Neural cell (in vitro differentiated cells): ENCODE results near the gene NOSIP. TPM values are rescaled to one million over a fixed set of nuclear protein-coding genes. Genes with fewer than 3 reads are reported as not detected.

Source experiments
- H2AFZ ChIP-seq: fragments of 200-600, 300-800 bp; sonication (generic), shearing (Covaris generic); 2 replicates; pipeline ENCODE4 v1.6.0; 2014; ENCODE audit warnings: low read depth, mild to moderate bottlenecking, antibody characterized with exemption, low read length, moderate library complexity
- H3F3A ChIP-seq: fragments of 200-600 bp; shearing (Covaris generic); 2 replicates; pipeline ENCODE4 v1.6.1; 2016; ENCODE audit warnings: mild to moderate bottlenecking, moderate library complexity, mixed read lengths, antibody characterized with exemption, low read length; ENCODE audit not compliant: insufficient read depth, poor library complexity, severe bottlenecking
- H3K27ac ChIP-seq: fragments of 200-600, 300-800 bp; sonication (generic), shearing (Covaris generic); 2 replicates; pipeline ENCODE4 v1.5.1; 2014; ENCODE audit warnings: mild to moderate bottlenecking, low read length, moderate library complexity
- H3K27me3 ChIP-seq: fragments of 300-800, 200-600 bp; sonication (generic), shearing (Covaris generic); 2 replicates; pipeline ENCODE4 v1.6.0; 2014; ENCODE audit warnings: mild to moderate bottlenecking, low read depth, low read length, moderate library complexity; ENCODE audit not compliant: insufficient read depth
- H3K36me3 ChIP-seq: fragments of 300-800, 200-600 bp; sonication (generic), shearing (Covaris generic); 2 replicates; pipeline ENCODE4 v1.5.1; 2014; ENCODE audit warnings: mild to moderate bottlenecking, antibody characterized with exemption, low read length, moderate library complexity; ENCODE audit not compliant: insufficient read depth
- H3K4me2 ChIP-seq: fragments of 300-800, 200-600 bp; sonication (generic), shearing (Covaris generic); 2 replicates; pipeline ENCODE4 v1.6.0; 2014; ENCODE audit warnings: mild to moderate bottlenecking, low read length
- H3K4me3 ChIP-seq: fragments of 300-800, 200-600 bp; sonication (generic), shearing (Covaris generic); 2 replicates; pipeline ENCODE4 v1.5.1; 2014; ENCODE audit warnings: mild to moderate bottlenecking, low read length, moderate library complexity
- H3K79me2 ChIP-seq: fragments of 200-600 bp; shearing (Covaris generic); replicated peaks from 2 replicates; pipeline ENCODE4 v1.6.0; 2014; ENCODE audit warnings: mild to moderate bottlenecking, low read length, moderate library complexity; ENCODE audit not compliant: insufficient read depth
- H3K9ac ChIP-seq: fragments of 300-800, 200-600 bp; sonication (generic), shearing (Covaris generic); 2 replicates; pipeline ENCODE4 v1.6.1; 2016; ENCODE audit warnings: mild to moderate bottlenecking, low read length, mixed read lengths
- H3K9me2 ChIP-seq: fragments of 200-600 bp; shearing (Covaris generic); 2 replicates; pipeline ENCODE4 v1.6.1; 2016; ENCODE audit warnings: mild to moderate bottlenecking, low read length, mixed read lengths; ENCODE audit not compliant: insufficient read depth
- H3K9me3 ChIP-seq: fragments of 200-600, 300-800 bp; sonication (generic), shearing (Covaris generic); 2 replicates; pipeline ENCODE4 v1.6.1; 2016; ENCODE audit warnings: mild to moderate bottlenecking, mixed run types, low read length, moderate library complexity, mixed read lengths
- H4K20me1 ChIP-seq: fragments of 200-600 bp; shearing (Covaris generic); 2 replicates; pipeline ENCODE4 v1.6.1; 2016; ENCODE audit warnings: mild to moderate bottlenecking, mixed run types; ENCODE audit not compliant: insufficient read depth
- EP300 ChIP-seq: fragments of 450-650 bp; conservative IDR thresholded peaks from 2 replicates; pipeline ENCODE4 v1.6.1; 2014; ENCODE audit warnings: antibody characterized with exemption, mild to moderate bottlenecking, moderate library complexity; ENCODE audit not compliant: poor library complexity, severe bottlenecking
- EZH2 ChIP-seq: fragments of 200-600, 300-800 bp; shearing (Covaris generic), sonication (generic); IDR thresholded peaks from 2 replicates; pipeline ENCODE4 v1.6.1; 2014; ENCODE audit warnings: antibody characterized with exemption, low read length, borderline replicate concordance, mild to moderate bottlenecking; ENCODE audit not compliant: insufficient read depth, poor library complexity, severe bottlenecking
- MXI1 ChIP-seq: fragments of 450-650 bp; conservative IDR thresholded peaks from 2 replicates; pipeline ENCODE4 v1.6.1; 2014; ENCODE audit warnings: antibody characterized with exemption, mild to moderate bottlenecking; ENCODE audit not compliant: poor library complexity, severe bottlenecking
- POLR2AphosphoS5 ChIP-seq: IDR thresholded peaks from 2 replicates; pipeline ENCODE4 v1.6.1; 2012
- RAD21 ChIP-seq: fragments of 450-650 bp; conservative IDR thresholded peaks from 2 replicates; pipeline ENCODE4 v1.6.1; 2014; ENCODE audit warnings: antibody characterized with exemption, mild to moderate bottlenecking, moderate library complexity
- SMC3 ChIP-seq: fragments of 450-650 bp; conservative IDR thresholded peaks from 2 replicates; pipeline ENCODE4 v1.6.1; 2014; ENCODE audit warnings: antibody characterized with exemption, mild to moderate bottlenecking, moderate library complexity; ENCODE audit not compliant: poor library complexity
- TAF1 ChIP-seq: IDR thresholded peaks from 2 replicates; pipeline ENCODE4 v1.6.1; 2012; ENCODE audit warnings: low read depth
- polyA plus RNA-seq: library from polyadenylated mRNA; depleted of rRNA; stranded (reverse); fragments of >200 nt; gene quantifications from 2 replicates; pipeline ENCODE4 v1.2.3, GENCODE V29; 2014
- TF ChIP-seq, protein P1 (sequence below): fragments of 450-650 bp; IDR thresholded peaks from 2 replicates; pipeline ENCODE4 v1.5.1; 2014; ENCODE audit warnings: antibody characterized with exemption, mild to moderate bottlenecking, moderate library complexity; ENCODE audit not compliant: poor library complexity, severe bottlenecking
- TF ChIP-seq, protein P2 (sequence below): IDR thresholded peaks from 2 replicates; pipeline ENCODE4 v1.6.1; 2012; ENCODE audit warnings: borderline replicate concordance

NOSIP gene
- polyA plus RNA-seq, 1 donor from 2014 or later = 129 TPM

DNA sequence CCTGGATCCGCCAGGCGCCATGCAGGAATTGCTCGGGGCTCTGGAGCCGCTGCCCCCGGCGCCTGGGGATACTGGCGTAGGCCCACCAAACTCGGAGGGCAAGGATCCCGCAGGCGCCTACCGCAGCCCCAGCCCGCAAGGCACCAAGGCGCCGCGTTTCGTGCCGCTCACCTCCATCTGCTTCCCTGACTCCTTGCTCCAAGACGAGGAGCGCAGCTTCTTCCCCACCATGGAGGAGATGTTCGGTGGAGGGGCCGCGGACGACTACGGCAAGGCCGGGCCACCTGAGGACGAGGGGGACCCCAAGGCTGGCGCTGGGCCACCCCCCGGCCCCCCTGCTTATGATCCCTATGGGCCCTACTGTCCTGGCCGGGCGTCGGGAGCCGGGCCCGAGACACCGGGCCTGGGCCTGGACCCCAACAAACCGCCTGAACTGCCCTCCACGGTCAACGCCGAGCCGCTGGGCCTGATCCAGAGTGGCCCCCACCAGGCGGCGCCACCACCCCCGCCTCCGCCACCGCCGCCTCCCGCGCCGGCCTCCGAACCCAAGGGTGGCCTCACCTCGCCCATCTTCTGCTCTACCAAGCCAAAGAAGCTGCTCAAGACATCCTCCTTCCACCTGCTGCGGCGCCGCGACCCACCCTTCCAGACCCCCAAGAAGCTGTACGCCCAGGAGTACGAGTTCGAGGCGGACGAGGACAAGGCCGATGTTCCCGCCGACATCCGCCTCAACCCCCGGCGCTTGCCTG is 16.8 kb upstream of the NOSIP start:
- H2AFZ ChIP-seq = no peak overlapping the region
- H3K9ac ChIP-seq = no peak overlapping the region
- no peak overlapping the region for H3K27ac ChIP-seq
- H3F3A ChIP-seq = no peaks in the 10 kb centered on the region
- no peak overlapping the region for H3K4me2 ChIP-seq
- no peak overlapping the region for H3K4me3 ChIP-seq
- H3K36me3 ChIP-seq = no peaks in the 10 kb centered on the region
- H3K9me2 ChIP-seq = no peaks in the 10 kb centered on the region
- H4K20me1 ChIP-seq = no peaks in the 10 kb centered on the region
- TF ChIP-seq, protein P1, sequence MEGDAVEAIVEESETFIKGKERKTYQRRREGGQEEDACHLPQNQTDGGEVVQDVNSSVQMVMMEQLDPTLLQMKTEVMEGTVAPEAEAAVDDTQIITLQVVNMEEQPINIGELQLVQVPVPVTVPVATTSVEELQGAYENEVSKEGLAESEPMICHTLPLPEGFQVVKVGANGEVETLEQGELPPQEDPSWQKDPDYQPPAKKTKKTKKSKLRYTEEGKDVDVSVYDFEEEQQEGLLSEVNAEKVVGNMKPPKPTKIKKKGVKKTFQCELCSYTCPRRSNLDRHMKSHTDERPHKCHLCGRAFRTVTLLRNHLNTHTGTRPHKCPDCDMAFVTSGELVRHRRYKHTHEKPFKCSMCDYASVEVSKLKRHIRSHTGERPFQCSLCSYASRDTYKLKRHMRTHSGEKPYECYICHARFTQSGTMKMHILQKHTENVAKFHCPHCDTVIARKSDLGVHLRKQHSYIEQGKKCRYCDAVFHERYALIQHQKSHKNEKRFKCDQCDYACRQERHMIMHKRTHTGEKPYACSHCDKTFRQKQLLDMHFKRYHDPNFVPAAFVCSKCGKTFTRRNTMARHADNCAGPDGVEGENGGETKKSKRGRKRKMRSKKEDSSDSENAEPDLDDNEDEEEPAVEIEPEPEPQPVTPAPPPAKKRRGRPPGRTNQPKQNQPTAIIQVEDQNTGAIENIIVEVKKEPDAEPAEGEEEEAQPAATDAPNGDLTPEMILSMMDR = no peak
- TF ChIP-seq POLR2AphosphoS5 (no peak), MXI1 (no peak), SMC3 (no peak), EP300 (no peak), EZH2 (no peak), TAF1 (no peak), RAD21 (no peak)
- TF ChIP-seq, protein P2, sequence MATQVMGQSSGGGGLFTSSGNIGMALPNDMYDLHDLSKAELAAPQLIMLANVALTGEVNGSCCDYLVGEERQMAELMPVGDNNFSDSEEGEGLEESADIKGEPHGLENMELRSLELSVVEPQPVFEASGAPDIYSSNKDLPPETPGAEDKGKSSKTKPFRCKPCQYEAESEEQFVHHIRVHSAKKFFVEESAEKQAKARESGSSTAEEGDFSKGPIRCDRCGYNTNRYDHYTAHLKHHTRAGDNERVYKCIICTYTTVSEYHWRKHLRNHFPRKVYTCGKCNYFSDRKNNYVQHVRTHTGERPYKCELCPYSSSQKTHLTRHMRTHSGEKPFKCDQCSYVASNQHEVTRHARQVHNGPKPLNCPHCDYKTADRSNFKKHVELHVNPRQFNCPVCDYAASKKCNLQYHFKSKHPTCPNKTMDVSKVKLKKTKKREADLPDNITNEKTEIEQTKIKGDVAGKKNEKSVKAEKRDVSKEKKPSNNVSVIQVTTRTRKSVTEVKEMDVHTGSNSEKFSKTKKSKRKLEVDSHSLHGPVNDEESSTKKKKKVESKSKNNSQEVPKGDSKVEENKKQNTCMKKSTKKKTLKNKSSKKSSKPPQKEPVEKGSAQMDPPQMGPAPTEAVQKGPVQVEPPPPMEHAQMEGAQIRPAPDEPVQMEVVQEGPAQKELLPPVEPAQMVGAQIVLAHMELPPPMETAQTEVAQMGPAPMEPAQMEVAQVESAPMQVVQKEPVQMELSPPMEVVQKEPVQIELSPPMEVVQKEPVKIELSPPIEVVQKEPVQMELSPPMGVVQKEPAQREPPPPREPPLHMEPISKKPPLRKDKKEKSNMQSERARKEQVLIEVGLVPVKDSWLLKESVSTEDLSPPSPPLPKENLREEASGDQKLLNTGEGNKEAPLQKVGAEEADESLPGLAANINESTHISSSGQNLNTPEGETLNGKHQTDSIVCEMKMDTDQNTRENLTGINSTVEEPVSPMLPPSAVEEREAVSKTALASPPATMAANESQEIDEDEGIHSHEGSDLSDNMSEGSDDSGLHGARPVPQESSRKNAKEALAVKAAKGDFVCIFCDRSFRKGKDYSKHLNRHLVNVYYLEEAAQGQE = no peak
- H3K27me3 ChIP-seq = no peaks in the 10 kb centered on the region
- H3K9me3 ChIP-seq = no peaks in the 10 kb centered on the region
- peaks cover 27% of the 10 kb centered on the region for H3K79me2 ChIP-seq

DNA sequence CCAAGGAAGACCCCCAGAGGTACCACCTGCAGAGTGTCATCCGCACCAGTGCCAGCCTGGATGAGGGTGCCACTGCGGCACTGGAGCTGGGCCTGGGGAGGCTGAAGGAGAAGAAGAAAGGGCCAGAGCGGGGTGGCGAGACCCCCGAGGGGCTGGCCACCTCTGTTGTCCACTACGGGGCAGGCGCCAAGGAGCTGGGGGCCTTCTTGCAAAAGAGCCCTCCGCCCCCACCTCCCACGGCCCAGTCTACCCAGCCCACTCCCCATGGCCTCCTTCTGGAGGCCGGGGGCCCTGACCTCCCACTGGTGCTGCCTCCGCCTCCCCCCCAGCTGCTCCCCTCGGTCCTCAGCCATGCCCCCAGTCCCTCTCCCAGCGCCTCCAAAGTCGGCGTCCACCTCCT is 16.1 kb upstream of the NOSIP start:
- Histone ChIP-seq H3K79me2 (peaks cover 31% of the 10 kb centered on the region), H3K9me2 (no peaks in the 10 kb centered on the region), H3K9ac (no peak overlapping the region), H3K9me3 (no peaks in the 10 kb centered on the region), H3K36me3 (no peaks in the 10 kb centered on the region), H3F3A (no peaks in the 10 kb centered on the region), H4K20me1 (no peaks in the 10 kb centered on the region), H3K27me3 (no peaks in the 10 kb centered on the region), H3K4me2 (no peak overlapping the region), H3K27ac (no peak overlapping the region), H2AFZ (no peak overlapping the region), H3K4me3 (no peak overlapping the region)
- no peak for TF ChIP-seq POLR2AphosphoS5
- no peak for TF ChIP-seq SMC3
